Measurements from ENCODE around the gene INTS11. TPM values are rescaled to one million over a fixed set of nuclear protein-coding genes. Genes with fewer than 3 reads are reported as not detected.

INTS11 gene
- total RNA-seq, 1 experiment from 2014 or later = 139 TPM

GRCh38 chr1:1326075-1326605, 1.7 kb upstream of the INTS11 start:
- H3K27me3 ChIP-seq (ENCODE audit: insufficient read depth, low read length) = no peaks in the 10 kb centered on the region
- H3K27ac ChIP-seq (ENCODE audit: insufficient read length, low read depth, low read length) = no peak overlapping the region
- no peak overlapping the region for H4K91ac ChIP-seq (ENCODE audit: insufficient read length, low read depth, low read length)
- H2BK5ac ChIP-seq (ENCODE audit: insufficient read length, low read length) = no peak overlapping the region
- no peak overlapping the region for H3K18ac ChIP-seq (ENCODE audit: insufficient read length, low read depth, low read length)
- no peak overlapping the region for H3T11ph ChIP-seq (ENCODE audit: low read length)
- H3K56ac ChIP-seq (ENCODE audit: insufficient read length, low read depth, low read length) = no peak overlapping the region
- H2BK20ac ChIP-seq (ENCODE audit: low read depth, low read length, poor library complexity, severe bottlenecking) = no peak overlapping the region
- H2AK5ac ChIP-seq (ENCODE audit: insufficient read length, low read length) = no peak overlapping the region
- H4K20me1 ChIP-seq (ENCODE audit: control insufficient read depth, insufficient read depth, insufficient read length) = peaks cover 5% of the 10 kb centered on the region
- Mint-ChIP-seq H3K9me3 (no peaks in the 10 kb centered on the region), H3K4me3 (peak overlapping the region in 1 of 2 experiments; percentile 58; a peak in 3 of 5 replicates), H3K4me1 (peaks cover 2 to 13% of the 10 kb centered on the region in 2 experiments), H3K27me3 (ENCODE audit: low read depth) (peaks cover 1% of the 10 kb centered on the region; the same call in 1 of the 2 replicates), H3K36me3 (ENCODE audit: insufficient read depth in 1 of 3, low read depth in 3 of 3) (peaks cover 4 to 9% (median 7%) of the 10 kb centered on the region in 3 experiments), H3K27ac (no peak overlapping the region)
- H4K5ac ChIP-seq (ENCODE audit: insufficient read length, low read depth, low read length) = no peak overlapping the region
- no peaks in the 10 kb centered on the region for H3K4me1 ChIP-seq (ENCODE audit: insufficient read depth, low read length)
- no peaks in the 10 kb centered on the region for H3K9me3 ChIP-seq (ENCODE audit: control insufficient read depth, low read depth, low read length)
- no peak overlapping the region for H2AFZ ChIP-seq (ENCODE audit: low read length)
- no peak overlapping the region for H3K14ac ChIP-seq (ENCODE audit: insufficient read depth, low read length)
- H3K4me2 ChIP-seq (ENCODE audit: insufficient read depth, insufficient read length, low read length) = no peak overlapping the region
- H3K23ac ChIP-seq (ENCODE audit: insufficient read length, low read depth, low read length) = no peak overlapping the region
- TF ChIP-seq CTCF (conservative IDR thresholded peaks at IDR 0.05) = no peak
- H3K79me1 ChIP-seq (ENCODE audit: insufficient read depth, low read depth, low read length, poor library complexity, severe bottlenecking) = peaks cover 4% of the 10 kb centered on the region
- H2BK12ac ChIP-seq (ENCODE audit: insufficient read length, low read depth, low read length) = no peak overlapping the region
- peaks cover 8% of the 10 kb centered on the region for H3K23me2 ChIP-seq (ENCODE audit: insufficient read length, low read depth, low read length, poor library complexity, severe bottlenecking)
- H2BK15ac ChIP-seq (ENCODE audit: low read depth, low read length) = no peak overlapping the region
- no peak overlapping the region for H2BK120ac ChIP-seq (ENCODE audit: low read depth, low read length, poor library complexity, severe bottlenecking)
- DNase-seq = no peak
- H3K4ac ChIP-seq (ENCODE audit: low read depth, low read length) = no peak overlapping the region
- H4K8ac ChIP-seq (replicated peaks; ENCODE audit: insufficient read length, low read depth, low read length) = no peak overlapping the region
- peaks cover 15% of the 10 kb centered on the region; the same call in 1 of the 2 replicates for H3K79me2 ChIP-seq (ENCODE audit: insufficient read depth, low read length)
- no peak overlapping the region for H3K9ac ChIP-seq (ENCODE audit: extremely low read depth, insufficient read length, low read length)
- WGBS (ENCODE audit: extremely low coverage, insufficient read length, low lambda C conversion rate) = no CpG with 5 or more reads among the region's 8 CpGs
